Activated CD8-positive, alpha-beta memory T cell treated with anti-CD3 and anti-CD28 coated beads, Interleukin-2, amount 50 U/mL, for 1 hour (primary cell): ENCODE data around the gene CXorf65.

Source experiments
- DNase-seq: peaks from one replicate; pipeline ENCODE4 v3.0.0-alpha.2; 2020; ENCODE audit errors: extremely low read depth

The CXorf65 gene

DNA sequence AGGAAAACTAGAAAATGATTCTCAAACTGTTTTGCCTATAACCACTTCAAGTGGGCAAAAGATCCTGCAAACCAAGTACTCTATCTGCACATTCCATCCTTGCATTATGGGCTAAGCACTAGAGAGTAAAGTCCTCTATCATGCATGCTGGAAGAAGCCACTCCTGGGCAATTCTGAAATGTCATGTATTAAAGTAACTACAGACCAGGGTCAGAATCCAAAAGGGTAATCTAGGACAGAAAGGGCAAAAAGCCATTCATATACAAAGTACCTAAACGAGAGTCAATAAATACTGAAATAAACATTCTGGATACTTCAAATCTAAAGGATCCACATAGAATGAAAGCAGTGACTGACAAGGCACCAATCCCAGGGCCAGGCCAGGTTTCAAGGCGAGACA is 39.5 kb downstream of the CXorf65 start:
- no peak for DNase-seq

DNA sequence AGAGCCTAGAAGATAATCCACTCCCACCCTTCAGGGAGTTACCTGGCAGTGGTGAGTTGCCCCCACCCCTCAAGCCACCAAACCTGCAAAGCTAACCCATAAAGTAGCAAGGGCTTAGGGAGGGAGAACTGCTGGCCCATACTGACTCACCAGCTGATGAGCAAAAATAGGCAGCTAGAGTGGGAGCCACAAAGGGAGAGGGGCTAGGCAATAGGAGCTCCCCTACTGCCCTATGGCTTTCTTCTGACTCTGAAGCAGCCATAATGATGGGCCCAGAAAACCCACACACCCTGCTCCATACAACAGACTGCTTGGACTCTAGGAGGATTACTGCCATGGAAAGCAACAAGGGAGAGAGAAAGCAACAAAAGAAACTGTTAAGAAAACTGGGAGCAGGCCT is 46.4 kb downstream of the CXorf65 start:
- DNase-seq = no peak

DNA sequence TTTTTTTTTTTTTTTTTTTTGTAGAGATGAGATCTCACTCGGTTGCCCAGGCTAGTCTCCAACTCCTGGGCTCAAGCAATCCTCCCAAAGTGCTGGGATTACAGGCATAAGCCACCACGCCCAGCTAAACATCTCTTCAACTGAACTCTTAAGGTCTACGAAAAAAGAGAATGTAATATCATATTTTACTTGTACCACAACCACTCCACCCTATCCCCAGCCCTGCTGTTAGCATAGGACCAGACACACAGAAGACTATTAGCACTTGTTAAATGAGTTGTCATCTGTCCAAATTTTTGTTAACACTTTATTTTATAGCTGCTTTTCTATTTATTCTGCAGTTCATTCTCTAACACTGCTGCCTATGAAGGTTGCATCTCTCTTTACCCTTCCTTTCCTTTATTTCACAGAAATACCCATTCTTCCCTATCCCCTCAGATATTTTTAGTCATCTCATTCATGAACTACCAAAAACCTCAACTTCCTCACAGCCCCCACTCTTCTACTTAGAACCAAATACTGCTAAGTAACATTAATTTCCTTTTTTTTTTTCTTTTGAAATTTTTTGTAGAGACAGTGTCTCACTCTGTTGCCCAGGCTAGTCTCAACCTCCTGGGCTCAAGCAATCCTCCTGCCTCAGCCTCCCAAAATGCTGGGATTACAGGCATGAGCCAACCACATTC is 48.6 kb downstream of the CXorf65 start:
- DNase-seq = no peak

DNA sequence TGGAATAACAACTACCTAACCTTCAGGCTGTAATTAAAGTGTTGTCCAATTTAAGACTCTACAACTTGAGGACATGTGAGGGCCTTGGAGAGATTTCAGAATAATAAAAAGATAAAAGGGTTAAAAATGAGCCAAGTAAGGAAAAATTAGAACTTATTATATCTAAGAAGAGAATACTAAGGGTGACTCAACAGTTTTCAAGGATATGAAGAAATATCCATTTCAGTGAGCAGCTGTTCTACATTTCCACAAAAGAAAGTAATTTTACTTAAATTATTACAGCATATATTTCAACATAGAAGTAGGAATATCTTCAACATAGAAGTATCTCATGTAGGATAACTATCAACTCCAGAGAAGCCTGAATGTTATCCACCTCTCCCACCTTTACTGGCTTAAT is 49.7 kb downstream of the CXorf65 start:
- DNase-seq = no peak
